GM04504 (cell line): ENCODE results near the gene ACBD4.

Source experiments
- DNase-seq: peaks from one replicate; pipeline ENCODE4 v3.0.0-alpha.2; 2012; ENCODE audit warnings: low read depth

ACBD4 gene

GRCh38 chr17:45135192-45135977, at the start of gene ACBD4:
Gene ACBD4 (plus strand): TSS chr17:45135687. CDS start chr17:45136145, 458 bp downstream.
- DNase-seq, result peak; percentile 93

- DNase-seq, result no peak
Observed at GRCh38 chr17:45086391-45086790, 49.1 kb upstream of the ACBD4 start.

- no peak for DNase-seq
Observed at GRCh38 chr17:45086865-45087503, 48.5 kb upstream of the ACBD4 start.

GRCh38 chr17:45087504-45087975, 47.9 kb upstream of the ACBD4 start:
- DNase-seq, result no peak

GRCh38 chr17:45087978-45088377, 47.5 kb upstream of the ACBD4 start:
- DNase-seq, result no peak

GRCh38 chr17:45088741-45089140, 46.7 kb upstream of the ACBD4 start:
- no peak for DNase-seq

- DNase-seq, result no peak
Observed at GRCh38 chr17:45090711-45091110, 44.8 kb upstream of the ACBD4 start.

- no peak for DNase-seq
Observed at GRCh38 chr17:45091778-45092425, 43.6 kb upstream of the ACBD4 start.

- peak; percentile 98 for DNase-seq
Observed at GRCh38 chr17:45092911-45093430, 42.5 kb upstream of the ACBD4 start.

- no peak for DNase-seq
Observed at GRCh38 chr17:45093444-45094110, 41.9 kb upstream of the ACBD4 start.

GRCh38 chr17:45096141-45096540, 39.3 kb upstream of the ACBD4 start:
- no peak for DNase-seq

- DNase-seq, result no peak
Observed at GRCh38 chr17:45096926-45097325, 38.6 kb upstream of the ACBD4 start.

- no peak for DNase-seq
Observed at GRCh38 chr17:45098081-45098868, 37.2 kb upstream of the ACBD4 start.

- DNase-seq, result peak; percentile 40
Observed at GRCh38 chr17:45098869-45099616, 36.4 kb upstream of the ACBD4 start.

GRCh38 chr17:45101546-45101882, 34.0 kb upstream of the ACBD4 start:
- DNase-seq, result no peak

GRCh38 chr17:45101883-45102811, 33.3 kb upstream of the ACBD4 start:
- no peak for DNase-seq

- no peak for DNase-seq
Observed at GRCh38 chr17:45102856-45103255, 32.6 kb upstream of the ACBD4 start.

GRCh38 chr17:45103269-45103795, 32.2 kb upstream of the ACBD4 start:
- no peak for DNase-seq

- no peak for DNase-seq
Observed at GRCh38 chr17:45104029-45104428, 31.5 kb upstream of the ACBD4 start.
